Esophagus muscularis mucosa (tissue), 3 donors: Measurements from ENCODE around the gene CPED1.

Source experiments
- POLR2A ChIP-seq: fragments of 450-650 bp; IDR thresholded peaks from one replicate; pipeline ENCODE4 v1.6.1; 2017; ENCODE audit warnings: antibody characterized with exemption, moderate library complexity, mild to moderate bottlenecking, low read depth
- TF ChIP-seq, protein P1 (sequence below), 3 experiments: fragments of 200-600 bp in 2 of 3; fragments of 450-650 bp in 1 of 3; sonication (generic) in 2 of 3; IDR thresholded peaks; one replicate each; pipeline ENCODE4 v1.5.1; 2017 to 2019; ENCODE audit warnings: antibody characterized with exemption in 3 of 3, mild to moderate bottlenecking in 2 of 3, moderate library complexity in 1 of 3

DNA sequence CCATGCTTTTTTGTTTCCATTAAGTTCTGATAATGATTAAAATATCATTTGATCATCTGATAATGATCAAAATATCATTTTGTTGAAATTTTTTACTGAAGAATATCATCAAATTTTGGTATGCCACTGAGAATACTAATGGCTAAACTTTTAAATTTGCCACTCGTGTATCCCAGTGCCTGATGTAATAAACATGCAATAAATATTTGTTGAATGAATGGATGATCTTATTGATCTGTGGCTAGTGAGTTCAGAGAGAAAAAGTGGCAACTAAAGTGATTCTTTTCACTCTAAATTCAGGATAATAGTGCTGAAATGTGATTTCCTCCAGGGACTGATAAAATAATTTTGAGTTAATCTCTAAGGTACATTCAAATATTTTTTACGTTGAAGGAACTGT is 181.0 kb downstream of the CPED1 start:
- TF ChIP-seq, protein P1, sequence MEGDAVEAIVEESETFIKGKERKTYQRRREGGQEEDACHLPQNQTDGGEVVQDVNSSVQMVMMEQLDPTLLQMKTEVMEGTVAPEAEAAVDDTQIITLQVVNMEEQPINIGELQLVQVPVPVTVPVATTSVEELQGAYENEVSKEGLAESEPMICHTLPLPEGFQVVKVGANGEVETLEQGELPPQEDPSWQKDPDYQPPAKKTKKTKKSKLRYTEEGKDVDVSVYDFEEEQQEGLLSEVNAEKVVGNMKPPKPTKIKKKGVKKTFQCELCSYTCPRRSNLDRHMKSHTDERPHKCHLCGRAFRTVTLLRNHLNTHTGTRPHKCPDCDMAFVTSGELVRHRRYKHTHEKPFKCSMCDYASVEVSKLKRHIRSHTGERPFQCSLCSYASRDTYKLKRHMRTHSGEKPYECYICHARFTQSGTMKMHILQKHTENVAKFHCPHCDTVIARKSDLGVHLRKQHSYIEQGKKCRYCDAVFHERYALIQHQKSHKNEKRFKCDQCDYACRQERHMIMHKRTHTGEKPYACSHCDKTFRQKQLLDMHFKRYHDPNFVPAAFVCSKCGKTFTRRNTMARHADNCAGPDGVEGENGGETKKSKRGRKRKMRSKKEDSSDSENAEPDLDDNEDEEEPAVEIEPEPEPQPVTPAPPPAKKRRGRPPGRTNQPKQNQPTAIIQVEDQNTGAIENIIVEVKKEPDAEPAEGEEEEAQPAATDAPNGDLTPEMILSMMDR (IDR thresholded peaks at IDR 0.05), result no peak
- no peak for TF ChIP-seq POLR2A
